Sigmoid colon (tissue), 7 donors: ENCODE measurements around the gene CYP24A1. TPM values are rescaled to one million over a fixed set of nuclear protein-coding genes. Genes with fewer than 3 reads are reported as not detected.

Experiments used
- DNase-seq: peaks from one replicate; pipeline ENCODE4 v3.0.0-alpha.2; 2019
- H3K27ac ChIP-seq, 4 donors: fragments of 200-600 bp; sonication (generic); one replicate each; pipeline ENCODE4 v1.5.1; 2016 to 2019; ENCODE audit warnings: mild to moderate bottlenecking in 1 of 4
- H3K27me3 ChIP-seq, 3 donors: fragments of 200-600 bp; sonication (generic); one replicate each; pipeline ENCODE4 v1.5.1; 2019; ENCODE audit warnings: mild to moderate bottlenecking in 1 of 3
- H3K36me3 ChIP-seq, 4 donors: fragments of 200-600 bp; sonication (generic); one replicate each; pipeline ENCODE4 v1.5.1; 2016 to 2019
- H3K4me1 ChIP-seq, 4 donors: fragments of 200-600 bp; sonication (generic); one replicate each; pipeline ENCODE4 v1.5.1; 2017 to 2019
- H3K4me3 ChIP-seq, 4 donors: fragments of 200-600 bp; sonication (generic); one replicate each; pipeline ENCODE4 v1.5.1; 2017 to 2019; ENCODE audit warnings: mild to moderate bottlenecking in 2 of 4, moderate library complexity in 1 of 4
- H3K9me3 ChIP-seq, 4 donors: fragments of 200-600 bp in 3 of 4; sonication (generic) in 3 of 4; one replicate each; pipeline versions ENCODE4 v1.5.1 to v1.6.1; 2013 to 2019
- EP300 ChIP-seq, 4 donors: sonication (generic); formaldehyde crosslinking; IDR thresholded peaks; one replicate each; pipeline ENCODE4 v1.6.1; 2017; ENCODE audit warnings: antibody characterized with exemption in 4 of 4
- POLR2A ChIP-seq, 2 donors: fragments of 450-650 bp; IDR thresholded peaks; one replicate each; pipeline ENCODE4 v1.6.1; 2016; ENCODE audit warnings: antibody characterized with exemption in 2 of 2, mild to moderate bottlenecking in 2 of 2, moderate library complexity in 2 of 2
- POLR2AphosphoS5 ChIP-seq, 4 donors: sonication (generic); formaldehyde crosslinking; IDR thresholded peaks; one replicate each; pipeline ENCODE4 v1.6.1; 2017; ENCODE audit warnings: antibody characterized with exemption in 4 of 4
- WGBS, 2 donors: extraction: QIAGEN DNeasy Blood & Tissue Kit; methylation state at CpG; one replicate each; pipeline ENCODE4 v1.1.7; 2013; 5-methylcytosine and 5-hydroxymethylcytosine counted together
- intact Hi-C: fragments of 100-400 bp; cut with DNase I; formaldehyde crosslinking; loops from one replicate; pipeline ENCODE4 v1.15.1; 2023
- polyA plus RNA-seq, 3 donors: library from polyadenylated mRNA; stranded (reverse); fragments of 200-250 nt; gene quantifications; one replicate each; pipeline ENCODE4 v1.2.3, GENCODE V29; 2013
- total RNA-seq, 4 donors: library from RNA; depleted of rRNA; stranded (reverse); fragments of >200 nt; gene quantifications; one replicate each; pipeline ENCODE4 v1.1.0, GENCODE V29; 2016
- TF ChIP-seq, protein P1 (sequence below), 4 experiments: fragments of 450-650 bp in 3 of 4; fragments of 200-600 bp in 1 of 4; IDR thresholded peaks; one replicate each; pipeline ENCODE4 v1.5.1; 2016 to 2019; ENCODE audit warnings: antibody characterized with exemption in 4 of 4, mild to moderate bottlenecking in 3 of 4, moderate library complexity in 2 of 4
- donor health status: healthy with polysubstance abuse.
- donor health status: Bipolar disorder and iron deficiency.
- donor health status: healthy.

CYP24A1 gene
- total and polyA plus RNA-seq, 7 donors = 0.26 to 1.8 TPM; not detected in 5

DNA sequence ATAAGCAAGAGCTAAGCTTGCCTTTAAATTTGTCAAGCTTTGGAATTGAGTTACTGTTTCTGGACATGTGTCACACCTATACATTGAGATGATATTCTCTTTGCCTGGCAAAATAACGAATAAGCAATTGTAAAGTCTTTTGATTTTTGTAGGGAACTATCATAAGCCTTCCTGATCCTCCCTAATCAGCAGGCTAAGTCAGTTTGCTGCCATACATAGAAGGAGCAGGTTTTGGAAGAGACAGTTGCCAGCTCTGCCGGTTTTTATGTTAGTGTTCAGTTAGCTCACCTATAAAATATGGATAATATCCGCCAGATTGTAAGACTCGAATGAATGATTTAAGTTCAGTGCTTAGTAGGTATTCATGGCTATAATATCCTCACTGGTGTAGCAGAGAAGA lies 69.0 kb downstream of the CYP24A1 start:
- intact Hi-C loops = no loop called here
- Histone ChIP-seq H3K36me3 (no peaks in the 10 kb centered on the region), H3K4me3 (no peak overlapping the region), H3K9me3 (no peaks in the 10 kb centered on the region), H3K27ac (no peak overlapping the region), H3K4me1 (no peaks in the 10 kb centered on the region), H3K27me3 (no peaks in the 10 kb centered on the region)
- 81 to 82% methylated on average over 4 of the region's 4 CpGs for WGBS, 2 donors
- TF ChIP-seq POLR2AphosphoS5 (IDR thresholded peaks at IDR 0.05) (no peak), POLR2A (IDR thresholded peaks at IDR 0.05) (no peak), EP300 (IDR thresholded peaks at IDR 0.05) (no peak)
- TF ChIP-seq, protein P1, sequence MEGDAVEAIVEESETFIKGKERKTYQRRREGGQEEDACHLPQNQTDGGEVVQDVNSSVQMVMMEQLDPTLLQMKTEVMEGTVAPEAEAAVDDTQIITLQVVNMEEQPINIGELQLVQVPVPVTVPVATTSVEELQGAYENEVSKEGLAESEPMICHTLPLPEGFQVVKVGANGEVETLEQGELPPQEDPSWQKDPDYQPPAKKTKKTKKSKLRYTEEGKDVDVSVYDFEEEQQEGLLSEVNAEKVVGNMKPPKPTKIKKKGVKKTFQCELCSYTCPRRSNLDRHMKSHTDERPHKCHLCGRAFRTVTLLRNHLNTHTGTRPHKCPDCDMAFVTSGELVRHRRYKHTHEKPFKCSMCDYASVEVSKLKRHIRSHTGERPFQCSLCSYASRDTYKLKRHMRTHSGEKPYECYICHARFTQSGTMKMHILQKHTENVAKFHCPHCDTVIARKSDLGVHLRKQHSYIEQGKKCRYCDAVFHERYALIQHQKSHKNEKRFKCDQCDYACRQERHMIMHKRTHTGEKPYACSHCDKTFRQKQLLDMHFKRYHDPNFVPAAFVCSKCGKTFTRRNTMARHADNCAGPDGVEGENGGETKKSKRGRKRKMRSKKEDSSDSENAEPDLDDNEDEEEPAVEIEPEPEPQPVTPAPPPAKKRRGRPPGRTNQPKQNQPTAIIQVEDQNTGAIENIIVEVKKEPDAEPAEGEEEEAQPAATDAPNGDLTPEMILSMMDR (IDR thresholded peaks at IDR 0.05) = no peak
- no peak for DNase-seq

DNA sequence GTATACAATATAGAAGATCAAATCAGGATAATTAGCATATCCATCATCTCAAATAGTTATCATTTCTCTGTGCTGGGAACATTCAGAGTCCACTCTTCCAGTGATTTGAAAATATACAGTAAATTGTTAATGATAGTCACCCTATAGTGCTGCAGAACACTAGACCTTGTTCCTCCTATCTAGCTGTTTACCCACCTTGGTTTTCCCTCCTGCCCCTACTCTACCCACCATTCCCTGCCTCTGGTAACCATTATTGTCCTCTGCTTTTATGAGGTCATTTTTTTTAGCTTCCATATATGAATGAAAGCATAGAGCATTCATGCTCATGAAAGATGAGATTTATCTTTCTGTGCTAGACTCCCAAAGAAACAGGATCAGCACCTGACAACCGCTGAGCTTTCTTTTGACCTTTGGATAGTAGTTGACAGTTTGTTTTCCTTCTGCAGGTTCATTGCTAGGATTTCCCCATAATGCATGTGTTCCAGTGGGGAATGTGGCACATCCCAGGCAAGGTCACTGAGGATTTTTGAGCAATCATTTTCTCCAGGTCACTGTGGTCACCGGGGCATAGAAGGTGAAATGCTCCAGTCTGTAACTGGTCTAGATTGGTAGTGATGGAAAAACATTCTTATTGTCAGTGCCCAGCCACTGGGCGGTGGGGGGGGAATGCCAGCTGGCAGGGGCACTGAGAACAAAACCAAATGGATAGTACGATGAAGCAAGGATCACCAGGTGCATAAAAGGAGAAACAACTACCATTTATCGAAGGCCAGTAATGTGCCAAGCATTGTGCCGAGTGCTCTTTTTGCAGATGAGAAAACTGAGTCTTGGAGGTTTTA lies 69.8 kb downstream of the CYP24A1 start:
- Histone ChIP-seq H3K27me3 (no peaks in the 10 kb centered on the region), H3K4me1 (no peaks in the 10 kb centered on the region), H3K9me3 (no peaks in the 10 kb centered on the region), H3K36me3 (no peaks in the 10 kb centered on the region), H3K27ac (no peak overlapping the region), H3K4me3 (no peak overlapping the region)
- TF ChIP-seq, protein P1 (IDR thresholded peaks at IDR 0.05) = no peak
- TF ChIP-seq POLR2AphosphoS5 (IDR thresholded peaks at IDR 0.05) = no peak
- TF ChIP-seq EP300 (IDR thresholded peaks at IDR 0.05) = no peak
- TF ChIP-seq POLR2A (IDR thresholded peaks at IDR 0.05) = no peak
- intact Hi-C loops = no loop called here
- 60 to 69% methylated on average over 6 of the region's 6 CpGs for WGBS, 2 donors
- no peak for DNase-seq

Other genes starting within 250 kb of the CYP24A1 start
- gene BCAS1, start 103.4 kb downstream of the CYP24A1 start, total RNA-seq = 1 to 10 TPM in 1 of 4 donors, under 1 TPM in 1, not detected in 2; 0.71 to 2.2 TPM
- 100 to 1,000 TPM in 2 of 3 donors, 10 to 100 TPM in 1; 35.4 to 198 (median 154) TPM for gene BCAS1, start 103.4 kb downstream of the CYP24A1 start, polyA plus RNA-seq
- 100 to 1,000 TPM in 3 of 4 donors, 10 to 100 TPM in 1; 75.9 to 284 (median 180) TPM for gene PFDN4, start 34.1 kb upstream of the CYP24A1 start, total RNA-seq
- 100 to 1,000 TPM in 1 of 3 donors, 10 to 100 TPM in 2; 55.3 to 101 (median 55.9) TPM for gene PFDN4, start 34.1 kb upstream of the CYP24A1 start, polyA plus RNA-seq